GM18519 (cell line): ENCODE measurements around the gene EFCAB12.

Experiments used
- ATAC-seq: cut with Tn5 transposase; IDR thresholded peaks from one replicate; pipeline ENCODE4 v1.9.1; 2021; ENCODE audit warnings: mild to moderate bottlenecking, moderate library complexity; ENCODE audit not compliant: unreplicated experiment, low FRiP score

The EFCAB12 gene

GRCh38 chr3:129428376-129429079 lies at the start of gene EFCAB12:
Gene EFCAB12 (minus strand): TSS chr3:129428636. CDS start chr3:129428488, 148 bp downstream.
- peak; percentile 69 for ATAC-seq

DNA sequence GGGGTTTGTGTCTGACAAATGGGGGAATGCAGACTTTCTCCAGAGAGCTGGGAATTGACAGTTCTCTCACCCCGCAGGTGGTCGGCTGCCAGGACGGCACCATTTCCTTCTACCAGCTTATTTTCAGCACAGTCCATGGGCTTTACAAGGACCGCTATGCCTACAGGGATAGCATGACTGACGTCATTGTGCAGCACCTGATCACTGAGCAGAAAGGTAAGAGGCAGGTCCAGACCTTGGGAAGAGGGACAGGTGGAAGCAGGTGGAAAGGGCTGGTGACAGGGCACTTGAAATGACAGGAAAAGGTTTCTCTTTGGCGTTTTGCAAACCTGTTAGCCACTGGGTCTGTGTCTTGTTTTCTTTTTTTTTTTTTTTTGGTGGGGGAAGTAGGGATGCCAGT lies 48.1 kb upstream of the EFCAB12 start:
- no peak for ATAC-seq

DNA sequence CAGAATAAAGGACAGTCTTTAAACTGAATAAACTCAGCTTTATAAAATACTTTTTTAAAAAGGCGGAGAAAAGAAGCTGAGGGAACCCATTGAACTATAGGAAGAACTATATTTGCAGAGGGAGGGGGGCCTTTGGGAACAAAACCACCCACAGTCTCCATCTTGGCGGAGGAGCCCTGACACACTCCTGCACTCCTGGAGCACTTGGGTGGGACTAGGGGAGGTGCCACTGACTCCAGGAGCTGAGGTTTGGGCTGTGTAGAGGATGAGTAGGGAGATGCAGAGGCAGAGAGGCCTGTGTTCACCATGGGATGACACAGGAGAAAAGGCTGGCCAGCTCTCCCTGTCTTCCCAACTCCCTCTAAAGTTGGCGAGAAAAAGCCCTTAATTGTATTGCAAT lies 47.4 kb upstream of the EFCAB12 start:
- ATAC-seq: no peak

DNA sequence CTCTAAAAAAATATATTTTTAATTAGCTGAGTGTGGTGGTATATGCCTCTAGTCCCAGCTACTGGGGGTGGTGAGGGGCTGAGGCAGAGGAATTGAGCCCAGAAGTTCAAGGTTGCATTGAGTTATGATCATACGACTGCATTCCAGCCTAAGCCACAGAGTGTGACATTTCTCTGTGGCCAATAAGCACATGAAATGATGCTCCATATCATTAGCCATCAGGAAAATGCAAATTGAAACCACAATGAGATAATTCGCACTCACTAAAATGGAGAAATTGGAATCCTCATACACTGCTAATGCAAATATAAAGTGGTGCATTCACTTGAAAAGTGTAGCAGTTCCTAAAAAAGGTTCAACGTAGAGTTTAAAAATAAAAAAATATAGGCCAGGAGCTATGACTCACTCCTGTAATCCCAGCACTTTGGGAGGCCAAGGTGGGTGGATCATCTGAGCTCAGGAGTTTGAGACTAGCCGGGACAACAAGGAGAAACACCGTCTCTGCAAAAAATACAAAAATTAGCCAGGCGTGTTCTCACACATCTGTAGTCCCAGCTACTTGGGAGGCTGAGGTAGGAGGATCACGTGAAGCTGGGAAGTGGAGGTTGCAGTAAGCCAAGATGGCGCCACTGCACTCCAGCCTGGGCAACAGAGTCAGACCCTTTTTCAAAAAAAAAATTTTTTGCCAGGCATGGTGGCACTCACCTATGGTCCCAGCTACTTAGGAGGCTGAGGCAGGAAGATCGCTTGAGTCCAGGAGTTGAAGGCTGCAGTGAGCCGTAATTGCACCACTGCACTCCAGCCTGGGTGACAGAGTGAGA lies 46.8 kb upstream of the EFCAB12 start:
- no peak for ATAC-seq

GRCh38 chr3:129473769-129474152 lies 45.3 kb upstream of the EFCAB12 start:
- ATAC-seq: no peak

DNA sequence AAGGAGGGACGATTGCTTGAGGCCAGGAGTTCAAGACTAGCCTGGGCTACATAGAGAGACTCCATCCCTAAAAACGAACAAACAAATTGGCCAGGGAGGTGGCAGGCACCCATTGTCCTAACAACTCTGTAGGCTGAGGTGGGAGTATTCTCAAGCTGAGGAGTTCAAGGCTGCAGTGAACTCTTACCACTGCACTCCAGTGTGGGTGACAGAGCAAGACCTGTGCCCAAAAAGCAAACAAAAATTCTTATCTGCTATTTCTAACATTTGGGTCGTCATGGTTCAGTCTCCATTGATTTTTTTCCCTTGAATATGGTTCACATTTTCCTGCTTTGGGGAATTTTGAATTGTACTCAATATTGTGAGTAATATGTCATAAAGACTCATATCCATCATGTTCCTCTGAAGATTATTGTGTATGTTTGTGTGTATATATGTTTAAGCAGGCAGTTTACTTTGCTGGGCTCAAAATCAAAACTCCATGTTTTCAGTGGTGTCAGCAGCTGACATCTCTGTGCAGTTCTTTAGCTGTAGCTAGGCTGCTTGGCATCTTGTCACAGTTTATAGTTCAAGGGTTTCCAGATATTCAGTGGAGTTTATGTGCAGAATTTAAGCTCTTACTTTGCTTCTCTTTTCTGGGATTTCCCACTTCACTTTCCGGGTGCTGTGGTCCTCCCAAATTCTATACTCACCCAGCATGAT lies 44.8 kb upstream of the EFCAB12 start:
- no peak for ATAC-seq

DNA sequence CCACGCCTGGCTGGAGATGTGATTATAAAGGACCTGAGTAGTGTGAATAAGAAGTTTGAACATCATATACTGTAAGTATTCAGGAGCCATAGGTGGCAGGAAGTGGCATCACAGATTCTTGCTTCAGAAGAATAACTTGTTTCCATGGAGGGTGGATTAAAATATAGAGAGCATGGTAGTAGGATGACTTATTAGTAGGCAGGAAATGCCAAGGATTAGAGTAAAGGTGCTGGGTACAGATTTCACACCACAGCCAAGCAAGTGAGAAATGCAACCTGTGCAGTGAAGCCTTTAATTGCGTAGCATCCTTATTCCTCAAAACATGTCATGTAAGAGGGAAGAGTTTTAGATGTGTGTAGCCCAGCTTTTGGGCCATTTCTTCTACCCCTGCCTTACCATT lies 42.4 kb upstream of the EFCAB12 start:
- ATAC-seq: no peak

- ATAC-seq: no peak
Observed at GRCh38 chr3:129469026-129469425, 40.6 kb upstream of the EFCAB12 start.

DNA sequence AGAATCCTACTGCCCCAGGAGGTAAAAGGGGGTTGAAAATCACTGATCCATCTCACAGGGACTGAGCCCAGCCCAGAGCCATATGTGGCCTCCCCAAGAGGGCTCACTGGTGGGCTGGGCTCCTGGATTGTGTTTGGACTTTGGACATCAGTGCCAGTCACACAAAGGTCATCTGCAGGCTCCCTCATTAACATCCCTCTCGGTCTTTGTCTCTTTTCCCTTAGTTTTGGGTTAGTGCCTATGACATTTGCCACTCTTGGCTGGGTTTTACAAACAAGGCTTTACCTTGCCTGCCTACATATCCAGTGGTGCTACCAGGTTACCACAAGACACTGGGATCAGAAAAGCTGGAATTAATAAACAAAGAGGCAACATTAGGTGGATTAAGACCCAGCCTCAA lies 39.5 kb upstream of the EFCAB12 start:
- no peak for ATAC-seq

- ATAC-seq: no peak
Observed at GRCh38 chr3:129463716-129464115, 35.3 kb upstream of the EFCAB12 start.

DNA sequence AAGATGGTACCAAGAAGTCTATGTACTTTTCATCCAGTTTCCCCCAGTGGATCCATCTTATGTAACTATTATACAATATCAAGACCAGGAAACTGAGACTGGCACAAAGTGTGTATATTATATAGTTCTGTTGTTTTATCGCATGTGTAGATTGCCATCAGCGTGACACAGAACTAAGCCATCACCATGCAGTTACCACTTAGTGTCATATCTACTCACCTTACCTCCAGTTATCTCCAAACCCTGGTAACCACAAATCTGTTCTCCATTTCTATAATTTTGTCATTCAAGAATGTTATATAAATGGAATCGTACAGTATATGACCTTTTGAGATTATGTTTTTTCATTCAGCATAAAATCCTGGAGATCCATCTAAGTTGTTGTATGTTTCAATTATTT lies 34.7 kb upstream of the EFCAB12 start:
- no peak for ATAC-seq

DNA sequence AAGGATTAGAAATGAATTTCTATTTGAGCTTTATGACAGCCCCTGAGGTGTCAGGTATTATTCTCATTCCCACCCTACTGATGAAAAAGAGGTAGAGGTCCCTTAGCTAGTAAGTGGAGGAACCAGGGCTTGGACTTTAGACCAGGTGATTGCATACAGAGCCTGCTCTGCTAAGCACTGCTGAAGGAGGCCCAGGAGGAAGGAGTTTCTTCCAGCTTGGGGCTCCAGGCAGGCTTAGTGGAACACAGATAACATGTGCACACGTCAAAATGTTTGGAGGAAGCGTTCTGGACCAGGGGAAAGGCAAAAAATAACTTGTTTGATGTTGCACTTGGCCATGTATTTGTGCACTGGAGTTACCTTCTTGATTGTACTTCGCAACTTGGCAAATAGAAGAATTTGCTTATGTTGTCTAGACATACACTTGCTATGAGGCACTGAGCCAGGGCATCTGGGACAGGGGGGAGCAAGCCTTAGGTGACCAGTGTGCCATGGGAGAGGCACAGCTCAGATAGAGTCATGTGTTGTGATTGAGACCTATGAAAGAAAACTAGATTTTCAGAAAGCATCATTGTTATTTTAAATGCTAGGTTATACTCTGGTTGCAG lies 34.0 kb upstream of the EFCAB12 start:
- no peak for ATAC-seq

DNA sequence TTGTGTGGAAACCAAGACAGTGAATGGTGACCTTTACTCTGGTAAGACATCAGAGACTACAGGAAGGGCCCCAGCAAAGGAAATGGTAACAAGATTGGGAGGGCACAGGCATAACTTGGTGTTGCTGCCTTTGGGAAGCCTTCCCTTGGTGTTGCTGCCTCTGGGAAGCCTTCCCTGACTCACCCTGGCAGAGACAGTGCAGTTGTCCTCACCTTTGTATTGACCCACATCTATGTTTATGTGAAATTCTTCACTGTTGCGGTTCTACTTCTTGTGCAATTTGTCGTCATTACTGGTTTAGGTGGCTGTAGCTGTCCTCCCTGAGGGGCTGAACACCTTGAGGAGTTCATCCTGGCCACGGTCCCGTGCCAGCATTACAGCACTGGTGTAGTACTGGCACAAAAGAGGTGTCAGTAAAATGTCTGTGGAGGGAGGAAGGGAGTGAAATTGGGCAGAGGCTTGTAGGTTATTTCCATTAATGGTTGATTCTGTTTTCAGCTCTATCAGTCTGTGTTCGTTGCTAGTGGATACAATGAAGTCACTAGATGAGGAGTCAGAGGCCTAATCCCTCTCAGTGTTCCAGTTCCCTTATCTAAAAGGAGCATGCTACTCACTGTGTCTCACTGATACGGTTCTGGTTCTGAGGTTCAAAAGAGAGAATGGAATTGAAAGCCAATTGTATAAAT lies 33.2 kb upstream of the EFCAB12 start:
- ATAC-seq: no peak

- no peak for ATAC-seq
Observed at GRCh38 chr3:129461022-129461421, 32.6 kb upstream of the EFCAB12 start.

GRCh38 chr3:129460572-129460971 lies 32.1 kb upstream of the EFCAB12 start:
- ATAC-seq: no peak

- no peak for ATAC-seq
Observed at GRCh38 chr3:129460155-129460554, 31.7 kb upstream of the EFCAB12 start.

DNA sequence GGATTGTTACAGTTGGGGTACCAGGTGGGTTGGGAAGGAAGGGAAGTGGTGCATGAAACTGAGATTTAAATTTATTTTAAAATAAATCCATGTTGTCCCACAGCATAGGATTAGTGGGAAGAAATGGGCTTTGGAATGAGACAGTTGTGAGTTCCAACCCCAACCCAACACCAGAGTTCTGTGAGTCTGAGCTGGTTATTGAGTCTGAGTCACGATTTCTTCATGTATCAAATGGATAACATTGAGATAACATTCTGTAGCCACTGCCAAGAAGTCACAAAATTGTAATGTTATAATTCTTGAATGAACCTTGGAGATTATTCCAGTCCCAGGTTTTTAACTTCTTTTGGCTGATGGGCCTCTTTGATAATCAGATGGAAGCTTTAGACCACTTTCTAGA lies 25.3 kb upstream of the EFCAB12 start:
- ATAC-seq: no peak

DNA sequence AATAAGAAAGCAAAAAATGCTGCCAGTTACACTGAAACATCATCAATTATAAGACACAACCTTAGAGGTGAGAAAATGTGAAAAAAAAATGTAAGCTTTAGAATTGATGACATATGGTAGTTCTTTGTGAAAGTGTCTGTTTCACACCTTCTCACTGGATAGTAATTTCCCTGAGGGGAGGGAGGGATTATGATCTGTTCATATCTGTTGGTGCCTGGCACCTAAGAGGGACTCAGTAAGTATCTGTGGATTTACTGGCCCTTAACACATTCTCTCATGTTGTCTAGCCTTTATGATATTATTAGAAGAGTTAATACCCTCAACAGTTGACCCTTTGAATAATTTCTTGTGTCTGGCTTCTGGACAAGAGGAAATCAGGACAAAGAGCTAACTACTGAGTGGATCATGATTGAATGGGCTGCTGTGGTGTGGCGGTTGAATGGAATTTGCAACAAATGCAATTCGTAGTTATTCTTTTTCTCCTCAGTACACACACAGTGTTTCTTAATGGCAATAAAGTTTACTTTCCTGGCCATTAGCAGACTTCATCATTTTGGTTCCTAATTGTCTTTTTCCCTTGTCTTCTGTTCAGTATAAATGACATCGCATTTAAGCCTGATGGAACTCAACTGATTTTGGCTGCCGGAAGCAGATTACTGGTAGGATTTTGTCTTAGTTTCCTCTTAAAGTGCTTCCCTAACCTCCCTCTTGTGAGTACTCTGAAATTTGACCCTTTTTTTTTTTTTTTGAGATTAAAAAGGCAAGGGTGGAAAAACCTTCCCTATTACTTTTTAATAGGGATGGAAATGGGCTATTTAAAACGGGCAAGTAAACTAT lies 21.1 kb upstream of the EFCAB12 start:
- no peak for ATAC-seq

DNA sequence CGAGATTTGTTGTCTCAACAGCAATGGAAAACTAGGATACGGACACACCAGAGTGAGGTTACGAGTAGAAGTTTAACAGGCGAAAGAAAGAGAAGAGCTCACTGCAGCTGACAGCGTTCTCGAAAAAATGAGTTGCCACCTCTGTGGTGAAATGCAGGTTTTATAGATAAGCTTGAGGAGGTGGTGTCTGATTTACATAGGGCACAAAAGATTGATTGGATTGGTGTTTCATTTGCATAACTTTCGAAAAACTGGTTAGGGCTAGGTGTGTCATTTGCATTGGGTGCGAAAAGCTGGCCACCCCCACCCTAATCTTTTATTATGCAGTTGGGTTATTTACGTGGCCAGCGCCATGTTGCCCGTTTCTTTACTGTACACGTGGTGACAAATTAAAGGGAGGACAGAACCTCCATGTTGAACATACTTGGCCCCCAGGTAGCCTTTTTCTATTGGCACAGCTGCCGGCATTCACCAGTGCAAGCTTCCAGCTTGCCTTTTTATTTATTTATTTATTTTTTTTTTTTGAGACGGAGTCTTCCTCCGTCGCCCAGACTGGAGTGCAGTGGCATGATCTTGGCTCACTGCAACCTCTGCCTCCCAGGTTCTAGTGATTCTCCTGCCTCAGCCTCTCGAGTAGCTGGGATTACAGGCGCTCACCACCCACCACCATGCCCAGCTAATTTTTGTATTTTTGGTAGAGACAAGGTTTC lies 19.9 kb upstream of the EFCAB12 start:
- no peak for ATAC-seq
